ENCODE measurements around the gene MYBL2. TPM values are rescaled to one million over a fixed set of nuclear protein-coding genes. Genes with fewer than 3 reads are reported as not detected.

Gene MYBL2
- total RNA-seq, 1 donor = 11.7 TPM

- DNase-seq (ENCODE audit: low read depth) = peak; percentile 19
These were observed 2.4 kb downstream of the MYBL2 start for GRCh38 chr20:43669332-43669731.

GRCh38 chr20:43670423-43670822, 3.5 kb downstream of the MYBL2 start:
- no peak for DNase-seq (ENCODE audit: low read depth)
- no peak overlapping the region for H3K4me3 ChIP-seq (ENCODE audit: low read depth, low read length)
- TF ChIP-seq, protein P1, sequence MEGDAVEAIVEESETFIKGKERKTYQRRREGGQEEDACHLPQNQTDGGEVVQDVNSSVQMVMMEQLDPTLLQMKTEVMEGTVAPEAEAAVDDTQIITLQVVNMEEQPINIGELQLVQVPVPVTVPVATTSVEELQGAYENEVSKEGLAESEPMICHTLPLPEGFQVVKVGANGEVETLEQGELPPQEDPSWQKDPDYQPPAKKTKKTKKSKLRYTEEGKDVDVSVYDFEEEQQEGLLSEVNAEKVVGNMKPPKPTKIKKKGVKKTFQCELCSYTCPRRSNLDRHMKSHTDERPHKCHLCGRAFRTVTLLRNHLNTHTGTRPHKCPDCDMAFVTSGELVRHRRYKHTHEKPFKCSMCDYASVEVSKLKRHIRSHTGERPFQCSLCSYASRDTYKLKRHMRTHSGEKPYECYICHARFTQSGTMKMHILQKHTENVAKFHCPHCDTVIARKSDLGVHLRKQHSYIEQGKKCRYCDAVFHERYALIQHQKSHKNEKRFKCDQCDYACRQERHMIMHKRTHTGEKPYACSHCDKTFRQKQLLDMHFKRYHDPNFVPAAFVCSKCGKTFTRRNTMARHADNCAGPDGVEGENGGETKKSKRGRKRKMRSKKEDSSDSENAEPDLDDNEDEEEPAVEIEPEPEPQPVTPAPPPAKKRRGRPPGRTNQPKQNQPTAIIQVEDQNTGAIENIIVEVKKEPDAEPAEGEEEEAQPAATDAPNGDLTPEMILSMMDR (IDR thresholded peaks at IDR 0.05; ENCODE audit: insufficient read depth, low read depth, low read length) = no peak

More at GRCh38 chr20:43669332-43669731, 2.4 kb downstream of the MYBL2 start:
- no peak overlapping the region for H3K4me3 ChIP-seq (ENCODE audit: low read depth, low read length)
- TF ChIP-seq, protein P1 (IDR thresholded peaks at IDR 0.05; ENCODE audit: insufficient read depth, low read depth, low read length) = no peak

GRCh38 chr20:43676368-43676767, 9.5 kb downstream of the MYBL2 start:
- TF ChIP-seq, protein P1 (IDR thresholded peaks at IDR 0.05; ENCODE audit: insufficient read depth, low read depth, low read length) = no peak
- no peak overlapping the region for H3K4me3 ChIP-seq (ENCODE audit: low read depth, low read length)
- DNase-seq (ENCODE audit: low read depth) = no peak

DNA sequence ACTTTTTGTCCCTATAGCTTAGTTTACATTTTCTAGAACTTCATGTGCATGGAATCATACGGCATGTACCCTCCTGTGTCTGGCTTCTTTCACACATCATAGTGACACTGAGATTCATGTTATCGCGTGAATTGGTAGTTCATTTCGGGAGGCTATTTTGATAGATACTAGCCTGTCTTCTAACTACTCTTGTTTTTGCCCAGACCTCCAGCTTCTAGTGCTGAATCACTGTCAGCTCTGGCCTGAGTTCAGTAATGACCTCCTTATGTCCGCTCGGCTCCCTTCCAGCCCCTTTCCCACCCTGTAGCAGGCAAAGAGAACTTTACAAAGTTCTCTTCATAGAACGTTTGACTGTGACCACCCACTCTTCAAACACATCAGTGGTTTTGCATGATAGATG, 14.1 kb downstream of the MYBL2 start:
- DNase-seq (ENCODE audit: low read depth) = no peak
- TF ChIP-seq, protein P1 (IDR thresholded peaks at IDR 0.05; ENCODE audit: insufficient read depth, low read depth, low read length) = no peak
- H3K4me3 ChIP-seq (ENCODE audit: low read depth, low read length) = no peak overlapping the region

DNA sequence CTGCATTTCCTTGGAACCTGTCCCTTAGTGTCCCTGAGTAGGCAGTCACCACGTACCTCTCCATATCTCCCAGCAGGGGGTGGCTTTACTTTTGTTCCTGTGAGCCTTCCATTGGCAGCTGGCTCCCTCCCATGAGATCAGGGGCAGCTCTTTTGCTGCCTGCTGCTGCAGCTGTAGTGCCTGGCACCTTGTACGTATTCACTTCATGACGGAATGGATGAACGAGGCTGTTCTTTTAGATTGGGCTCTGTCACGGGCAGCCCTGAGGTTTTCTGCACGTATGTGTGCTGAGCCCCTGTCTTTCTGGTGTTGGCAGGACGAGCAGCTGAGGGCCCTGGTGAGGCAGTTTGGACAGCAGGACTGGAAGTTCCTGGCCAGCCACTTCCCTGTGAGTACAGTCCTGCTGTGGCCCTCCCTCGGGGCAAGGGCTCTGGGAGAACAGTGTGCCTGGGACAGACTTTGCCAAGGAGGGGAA, 14.6 kb downstream of the MYBL2 start:
- TF ChIP-seq, protein P1 (IDR thresholded peaks at IDR 0.05; ENCODE audit: insufficient read depth, low read depth, low read length) = no peak
- no peak overlapping the region for H3K4me3 ChIP-seq (ENCODE audit: low read depth, low read length)
- DNase-seq (ENCODE audit: low read depth) = no peak

GRCh38 chr20:43681991-43682410, 15.1 kb downstream of the MYBL2 start:
- H3K4me3 ChIP-seq (ENCODE audit: low read depth, low read length) = no peak overlapping the region
- no peak for DNase-seq (ENCODE audit: low read depth)
- TF ChIP-seq, protein P1 (IDR thresholded peaks at IDR 0.05; ENCODE audit: insufficient read depth, low read depth, low read length) = no peak

DNA sequence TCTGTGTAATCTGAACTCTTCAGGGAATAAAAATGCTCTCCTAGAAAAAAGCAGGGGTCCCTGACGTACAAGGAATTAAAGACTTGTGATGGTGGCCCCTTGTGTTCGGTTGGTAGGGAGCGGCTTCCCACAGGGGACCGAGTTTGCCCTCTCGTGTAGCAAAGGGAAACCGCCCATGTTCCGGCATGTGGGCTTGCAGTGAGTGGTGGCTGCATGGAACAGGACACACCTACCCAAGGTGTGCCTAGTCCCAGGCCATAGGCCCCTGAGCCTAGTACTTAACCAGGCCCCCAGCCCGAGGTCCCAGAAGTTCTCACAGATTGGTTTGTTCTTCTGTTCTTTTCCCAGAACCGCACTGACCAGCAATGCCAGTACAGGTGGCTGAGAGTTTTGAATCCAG, 15.5 kb downstream of the MYBL2 start:
- DNase-seq (ENCODE audit: low read depth) = no peak
- TF ChIP-seq, protein P1 (IDR thresholded peaks at IDR 0.05; ENCODE audit: insufficient read depth, low read depth, low read length) = no peak
- H3K4me3 ChIP-seq (ENCODE audit: low read depth, low read length) = no peak overlapping the region
